Loucy (cell line): ENCODE results near the gene ZNF474.

Source experiments
- H2AFZ ChIP-seq: fragments of 200-600 bp; sonication (generic); 2 replicates; pipeline ENCODE4 v1.6.0; 2016; ENCODE audit warnings: antibody characterized with exemption, mild to moderate bottlenecking, low read length, moderate library complexity
- H3F3A ChIP-seq: fragments of 200-600 bp; 2 replicates; pipeline ENCODE4 v1.6.0; 2016; ENCODE audit warnings: antibody characterized with exemption, low read depth, mild to moderate bottlenecking
- H3K27me3 ChIP-seq: fragments of 200-600 bp; sonication (generic); 2 replicates; pipeline ENCODE4 v1.6.1; 2014; ENCODE audit warnings: low read length, mild to moderate bottlenecking; ENCODE audit not compliant: insufficient read depth, poor library complexity, severe bottlenecking
- H3K36me3 ChIP-seq: fragments of 200-600 bp; sonication (generic); 2 replicates; pipeline ENCODE4 v1.6.1; 2016; ENCODE audit warnings: low read length; ENCODE audit not compliant: insufficient read depth
- H3K4me1 ChIP-seq: fragments of 200-600 bp; sonication (generic); 2 replicates; pipeline ENCODE4 v1.5.1; 2014; ENCODE audit warnings: low read length, mild to moderate bottlenecking; ENCODE audit not compliant: insufficient read depth, poor library complexity, severe bottlenecking
- H3K4me2 ChIP-seq: fragments of 200-600 bp; sonication (generic); 2 replicates; pipeline ENCODE4 v1.6.0; 2014; ENCODE audit warnings: antibody characterized with exemption, low read length, low read depth, mild to moderate bottlenecking; ENCODE audit not compliant: poor library complexity, severe bottlenecking
- H3K4me3 ChIP-seq: fragments of 200-600 bp; sonication (generic); 2 replicates; pipeline ENCODE4 v1.5.1; 2014; ENCODE audit warnings: low read length, mild to moderate bottlenecking, mixed read lengths; ENCODE audit not compliant: poor library complexity, severe bottlenecking
- H3K79me2 ChIP-seq: fragments of 200-600 bp; sonication (generic); 2 replicates; pipeline ENCODE4 v1.6.1; 2014; ENCODE audit warnings: low read length; ENCODE audit not compliant: insufficient read depth
- H3K9ac ChIP-seq: fragments of 200-600 bp; sonication (generic); 2 replicates; pipeline ENCODE4 v1.6.0; 2014; ENCODE audit warnings: mild to moderate bottlenecking, low read depth, low read length, moderate library complexity; ENCODE audit not compliant: poor library complexity, severe bottlenecking
- H3K9me2 ChIP-seq: fragments of 200-600 bp; sonication (generic); replicated peaks from 2 replicates; pipeline ENCODE4 v1.6.1; 2016; ENCODE audit warnings: low read depth, low read length, mixed read lengths
- H3K9me3 ChIP-seq: fragments of 200-600 bp; sonication (generic); 2 replicates; pipeline ENCODE4 v1.6.1; 2014; ENCODE audit warnings: mild to moderate bottlenecking, antibody characterized with exemption, low read length, low read depth; ENCODE audit not compliant: insufficient read depth
- H4K20me1 ChIP-seq: fragments of 200-600 bp; sonication (generic); 2 replicates; pipeline ENCODE4 v1.6.0; 2014; ENCODE audit warnings: antibody characterized with exemption, low read length, mild to moderate bottlenecking; ENCODE audit not compliant: insufficient read depth, poor library complexity, severe bottlenecking
- EZH2phosphoT487 ChIP-seq: fragments of 200-600 bp; IDR thresholded peaks from 2 replicates; pipeline ENCODE4 v1.6.1; 2018; ENCODE audit warnings: antibody characterized with exemption, mild to moderate bottlenecking, moderate library complexity, borderline replicate concordance
- TF ChIP-seq, protein P1 (sequence below): fragments of 200-600 bp; sonication (generic); conservative IDR thresholded peaks from 2 replicates; pipeline ENCODE4 v1.5.1; 2014; ENCODE audit warnings: mild to moderate bottlenecking, antibody characterized with exemption, low read length

Gene ZNF474

GRCh38 chr5:122126177-122126755 lies 3.1 kb upstream of the ZNF474 start:
- Histone ChIP-seq H3K4me1 (no peaks in the 10 kb centered on the region), H2AFZ (no peak overlapping the region), H3K4me2 (no peak overlapping the region), H3K79me2 (no peaks in the 10 kb centered on the region), H4K20me1 (no peaks in the 10 kb centered on the region), H3K36me3 (no peaks in the 10 kb centered on the region), H3K27me3 (no peaks in the 10 kb centered on the region), H3F3A (no peaks in the 10 kb centered on the region), H3K9me3 (no peaks in the 10 kb centered on the region), H3K9me2 (no peaks in the 10 kb centered on the region), H3K4me3 (no peak overlapping the region), H3K9ac (no peak overlapping the region)
- TF ChIP-seq EZH2phosphoT487: no peak
- TF ChIP-seq, protein P1, sequence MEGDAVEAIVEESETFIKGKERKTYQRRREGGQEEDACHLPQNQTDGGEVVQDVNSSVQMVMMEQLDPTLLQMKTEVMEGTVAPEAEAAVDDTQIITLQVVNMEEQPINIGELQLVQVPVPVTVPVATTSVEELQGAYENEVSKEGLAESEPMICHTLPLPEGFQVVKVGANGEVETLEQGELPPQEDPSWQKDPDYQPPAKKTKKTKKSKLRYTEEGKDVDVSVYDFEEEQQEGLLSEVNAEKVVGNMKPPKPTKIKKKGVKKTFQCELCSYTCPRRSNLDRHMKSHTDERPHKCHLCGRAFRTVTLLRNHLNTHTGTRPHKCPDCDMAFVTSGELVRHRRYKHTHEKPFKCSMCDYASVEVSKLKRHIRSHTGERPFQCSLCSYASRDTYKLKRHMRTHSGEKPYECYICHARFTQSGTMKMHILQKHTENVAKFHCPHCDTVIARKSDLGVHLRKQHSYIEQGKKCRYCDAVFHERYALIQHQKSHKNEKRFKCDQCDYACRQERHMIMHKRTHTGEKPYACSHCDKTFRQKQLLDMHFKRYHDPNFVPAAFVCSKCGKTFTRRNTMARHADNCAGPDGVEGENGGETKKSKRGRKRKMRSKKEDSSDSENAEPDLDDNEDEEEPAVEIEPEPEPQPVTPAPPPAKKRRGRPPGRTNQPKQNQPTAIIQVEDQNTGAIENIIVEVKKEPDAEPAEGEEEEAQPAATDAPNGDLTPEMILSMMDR: no peak

GRCh38 chr5:122126756-122127321 lies 2.5 kb upstream of the ZNF474 start:
- TF ChIP-seq, protein P1: no peak
- no peak for TF ChIP-seq EZH2phosphoT487

DNA sequence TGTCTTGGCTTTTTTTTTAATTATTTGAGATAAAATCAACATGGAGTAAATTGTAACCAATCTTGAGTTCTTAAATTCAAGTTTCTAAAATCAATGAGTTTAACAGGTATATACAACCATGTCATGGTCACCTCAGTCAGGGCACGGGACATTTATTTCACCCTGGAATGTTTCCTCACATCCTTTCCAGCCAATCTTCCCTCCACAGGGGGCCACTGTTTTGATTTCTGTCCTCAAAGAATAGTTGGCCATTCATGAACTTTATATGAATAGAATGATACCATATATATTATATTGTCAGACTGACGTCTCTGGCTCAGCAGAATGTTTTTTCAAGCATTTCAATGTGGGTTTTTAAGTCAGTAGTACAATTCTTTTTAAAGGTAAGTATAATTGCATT lies 806 bp downstream of the ZNF474 start:
- Histone ChIP-seq H3K27me3 (no peaks in the 10 kb centered on the region), H3K4me2 (no peak overlapping the region), H4K20me1 (no peaks in the 10 kb centered on the region), H2AFZ (no peak overlapping the region), H3K79me2 (no peaks in the 10 kb centered on the region), H3K4me3 (no peak overlapping the region), H3K9ac (no peak overlapping the region), H3K9me2 (no peaks in the 10 kb centered on the region), H3F3A (no peaks in the 10 kb centered on the region), H3K9me3 (no peaks in the 10 kb centered on the region), H3K36me3 (no peaks in the 10 kb centered on the region), H3K4me1 (no peaks in the 10 kb centered on the region)
- TF ChIP-seq, protein P1: no peak
- no peak for TF ChIP-seq EZH2phosphoT487

More at GRCh38 chr5:122126756-122127321, 2.5 kb upstream of the ZNF474 start:
- Histone ChIP-seq H3K9ac (no peak overlapping the region), H3K79me2 (no peaks in the 10 kb centered on the region), H3K9me3 (no peaks in the 10 kb centered on the region), H3K27me3 (no peaks in the 10 kb centered on the region), H3K4me3 (no peak overlapping the region), H4K20me1 (no peaks in the 10 kb centered on the region), H3K36me3 (no peaks in the 10 kb centered on the region), H3K4me2 (no peak overlapping the region), H3K4me1 (no peaks in the 10 kb centered on the region), H3F3A (no peaks in the 10 kb centered on the region), H2AFZ (no peak overlapping the region), H3K9me2 (no peaks in the 10 kb centered on the region)
